Neural cell (in vitro differentiated cells): ENCODE data around the gene IQSEC1. TPM values are rescaled to one million over a fixed set of nuclear protein-coding genes. Genes with fewer than 3 reads are reported as not detected.

Experiments
- H2AFZ ChIP-seq: fragments of 200-600, 300-800 bp; sonication (generic), shearing (Covaris generic); 2 replicates; pipeline ENCODE4 v1.6.0; 2014; ENCODE audit warnings: low read depth, mild to moderate bottlenecking, antibody characterized with exemption, low read length, moderate library complexity
- H3F3A ChIP-seq: fragments of 200-600 bp; shearing (Covaris generic); 2 replicates; pipeline ENCODE4 v1.6.1; 2016; ENCODE audit warnings: mild to moderate bottlenecking, moderate library complexity, mixed read lengths, antibody characterized with exemption, low read length; ENCODE audit not compliant: insufficient read depth, poor library complexity, severe bottlenecking
- H3K27ac ChIP-seq: fragments of 200-600, 300-800 bp; sonication (generic), shearing (Covaris generic); 2 replicates; pipeline ENCODE4 v1.5.1; 2014; ENCODE audit warnings: mild to moderate bottlenecking, low read length, moderate library complexity
- H3K27me3 ChIP-seq: fragments of 300-800, 200-600 bp; sonication (generic), shearing (Covaris generic); 2 replicates; pipeline ENCODE4 v1.6.0; 2014; ENCODE audit warnings: mild to moderate bottlenecking, low read depth, low read length, moderate library complexity; ENCODE audit not compliant: insufficient read depth
- H3K36me3 ChIP-seq: fragments of 300-800, 200-600 bp; sonication (generic), shearing (Covaris generic); 2 replicates; pipeline ENCODE4 v1.5.1; 2014; ENCODE audit warnings: mild to moderate bottlenecking, antibody characterized with exemption, low read length, moderate library complexity; ENCODE audit not compliant: insufficient read depth
- H3K4me2 ChIP-seq: fragments of 300-800, 200-600 bp; sonication (generic), shearing (Covaris generic); 2 replicates; pipeline ENCODE4 v1.6.0; 2014; ENCODE audit warnings: mild to moderate bottlenecking, low read length
- H3K4me3 ChIP-seq: fragments of 300-800, 200-600 bp; sonication (generic), shearing (Covaris generic); 2 replicates; pipeline ENCODE4 v1.5.1; 2014; ENCODE audit warnings: mild to moderate bottlenecking, low read length, moderate library complexity
- H3K79me2 ChIP-seq: fragments of 200-600 bp; shearing (Covaris generic); replicated peaks from 2 replicates; pipeline ENCODE4 v1.6.0; 2014; ENCODE audit warnings: mild to moderate bottlenecking, low read length, moderate library complexity; ENCODE audit not compliant: insufficient read depth
- H3K9ac ChIP-seq: fragments of 300-800, 200-600 bp; sonication (generic), shearing (Covaris generic); 2 replicates; pipeline ENCODE4 v1.6.1; 2016; ENCODE audit warnings: mild to moderate bottlenecking, low read length, mixed read lengths
- H3K9me2 ChIP-seq: fragments of 200-600 bp; shearing (Covaris generic); 2 replicates; pipeline ENCODE4 v1.6.1; 2016; ENCODE audit warnings: mild to moderate bottlenecking, low read length, mixed read lengths; ENCODE audit not compliant: insufficient read depth
- H3K9me3 ChIP-seq: fragments of 200-600, 300-800 bp; sonication (generic), shearing (Covaris generic); 2 replicates; pipeline ENCODE4 v1.6.1; 2016; ENCODE audit warnings: mild to moderate bottlenecking, mixed run types, low read length, moderate library complexity, mixed read lengths
- H4K20me1 ChIP-seq: fragments of 200-600 bp; shearing (Covaris generic); 2 replicates; pipeline ENCODE4 v1.6.1; 2016; ENCODE audit warnings: mild to moderate bottlenecking, mixed run types; ENCODE audit not compliant: insufficient read depth
- EP300 ChIP-seq: fragments of 450-650 bp; conservative IDR thresholded peaks from 2 replicates; pipeline ENCODE4 v1.6.1; 2014; ENCODE audit warnings: antibody characterized with exemption, mild to moderate bottlenecking, moderate library complexity; ENCODE audit not compliant: poor library complexity, severe bottlenecking
- EZH2 ChIP-seq: fragments of 200-600, 300-800 bp; shearing (Covaris generic), sonication (generic); IDR thresholded peaks from 2 replicates; pipeline ENCODE4 v1.6.1; 2014; ENCODE audit warnings: antibody characterized with exemption, low read length, borderline replicate concordance, mild to moderate bottlenecking; ENCODE audit not compliant: insufficient read depth, poor library complexity, severe bottlenecking
- MXI1 ChIP-seq: fragments of 450-650 bp; conservative IDR thresholded peaks from 2 replicates; pipeline ENCODE4 v1.6.1; 2014; ENCODE audit warnings: antibody characterized with exemption, mild to moderate bottlenecking; ENCODE audit not compliant: poor library complexity, severe bottlenecking
- POLR2AphosphoS5 ChIP-seq: IDR thresholded peaks from 2 replicates; pipeline ENCODE4 v1.6.1; 2012
- RAD21 ChIP-seq: fragments of 450-650 bp; conservative IDR thresholded peaks from 2 replicates; pipeline ENCODE4 v1.6.1; 2014; ENCODE audit warnings: antibody characterized with exemption, mild to moderate bottlenecking, moderate library complexity
- SMC3 ChIP-seq: fragments of 450-650 bp; conservative IDR thresholded peaks from 2 replicates; pipeline ENCODE4 v1.6.1; 2014; ENCODE audit warnings: antibody characterized with exemption, mild to moderate bottlenecking, moderate library complexity; ENCODE audit not compliant: poor library complexity
- TAF1 ChIP-seq: IDR thresholded peaks from 2 replicates; pipeline ENCODE4 v1.6.1; 2012; ENCODE audit warnings: low read depth
- polyA plus RNA-seq: library from polyadenylated mRNA; depleted of rRNA; stranded (reverse); fragments of >200 nt; gene quantifications from 2 replicates; pipeline ENCODE4 v1.2.3, GENCODE V29; 2014
- TF ChIP-seq, protein P1 (sequence below): fragments of 450-650 bp; IDR thresholded peaks from 2 replicates; pipeline ENCODE4 v1.5.1; 2014; ENCODE audit warnings: antibody characterized with exemption, mild to moderate bottlenecking, moderate library complexity; ENCODE audit not compliant: poor library complexity, severe bottlenecking
- TF ChIP-seq, protein P2 (sequence below): IDR thresholded peaks from 2 replicates; pipeline ENCODE4 v1.6.1; 2012; ENCODE audit warnings: borderline replicate concordance

IQSEC1 gene
- polyA plus RNA-seq, 1 donor from 2014 or later: 6.0 TPM

- Histone ChIP-seq H3K27ac (peak overlapping the region; percentile 66), H3K4me2 (no peak overlapping the region), H3K79me2 (no peaks in the 10 kb centered on the region), H4K20me1 (no peaks in the 10 kb centered on the region), H2AFZ (no peak overlapping the region), H3K9ac (peak overlapping the region; percentile 55), H3K4me3 (no peak overlapping the region), H3K27me3 (no peaks in the 10 kb centered on the region), H3K9me2 (no peaks in the 10 kb centered on the region), H3K36me3 (no peaks in the 10 kb centered on the region), H3K9me3 (no peaks in the 10 kb centered on the region), H3F3A (no peaks in the 10 kb centered on the region)
- TF ChIP-seq, protein P1, sequence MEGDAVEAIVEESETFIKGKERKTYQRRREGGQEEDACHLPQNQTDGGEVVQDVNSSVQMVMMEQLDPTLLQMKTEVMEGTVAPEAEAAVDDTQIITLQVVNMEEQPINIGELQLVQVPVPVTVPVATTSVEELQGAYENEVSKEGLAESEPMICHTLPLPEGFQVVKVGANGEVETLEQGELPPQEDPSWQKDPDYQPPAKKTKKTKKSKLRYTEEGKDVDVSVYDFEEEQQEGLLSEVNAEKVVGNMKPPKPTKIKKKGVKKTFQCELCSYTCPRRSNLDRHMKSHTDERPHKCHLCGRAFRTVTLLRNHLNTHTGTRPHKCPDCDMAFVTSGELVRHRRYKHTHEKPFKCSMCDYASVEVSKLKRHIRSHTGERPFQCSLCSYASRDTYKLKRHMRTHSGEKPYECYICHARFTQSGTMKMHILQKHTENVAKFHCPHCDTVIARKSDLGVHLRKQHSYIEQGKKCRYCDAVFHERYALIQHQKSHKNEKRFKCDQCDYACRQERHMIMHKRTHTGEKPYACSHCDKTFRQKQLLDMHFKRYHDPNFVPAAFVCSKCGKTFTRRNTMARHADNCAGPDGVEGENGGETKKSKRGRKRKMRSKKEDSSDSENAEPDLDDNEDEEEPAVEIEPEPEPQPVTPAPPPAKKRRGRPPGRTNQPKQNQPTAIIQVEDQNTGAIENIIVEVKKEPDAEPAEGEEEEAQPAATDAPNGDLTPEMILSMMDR: no peak
- TF ChIP-seq, protein P2, sequence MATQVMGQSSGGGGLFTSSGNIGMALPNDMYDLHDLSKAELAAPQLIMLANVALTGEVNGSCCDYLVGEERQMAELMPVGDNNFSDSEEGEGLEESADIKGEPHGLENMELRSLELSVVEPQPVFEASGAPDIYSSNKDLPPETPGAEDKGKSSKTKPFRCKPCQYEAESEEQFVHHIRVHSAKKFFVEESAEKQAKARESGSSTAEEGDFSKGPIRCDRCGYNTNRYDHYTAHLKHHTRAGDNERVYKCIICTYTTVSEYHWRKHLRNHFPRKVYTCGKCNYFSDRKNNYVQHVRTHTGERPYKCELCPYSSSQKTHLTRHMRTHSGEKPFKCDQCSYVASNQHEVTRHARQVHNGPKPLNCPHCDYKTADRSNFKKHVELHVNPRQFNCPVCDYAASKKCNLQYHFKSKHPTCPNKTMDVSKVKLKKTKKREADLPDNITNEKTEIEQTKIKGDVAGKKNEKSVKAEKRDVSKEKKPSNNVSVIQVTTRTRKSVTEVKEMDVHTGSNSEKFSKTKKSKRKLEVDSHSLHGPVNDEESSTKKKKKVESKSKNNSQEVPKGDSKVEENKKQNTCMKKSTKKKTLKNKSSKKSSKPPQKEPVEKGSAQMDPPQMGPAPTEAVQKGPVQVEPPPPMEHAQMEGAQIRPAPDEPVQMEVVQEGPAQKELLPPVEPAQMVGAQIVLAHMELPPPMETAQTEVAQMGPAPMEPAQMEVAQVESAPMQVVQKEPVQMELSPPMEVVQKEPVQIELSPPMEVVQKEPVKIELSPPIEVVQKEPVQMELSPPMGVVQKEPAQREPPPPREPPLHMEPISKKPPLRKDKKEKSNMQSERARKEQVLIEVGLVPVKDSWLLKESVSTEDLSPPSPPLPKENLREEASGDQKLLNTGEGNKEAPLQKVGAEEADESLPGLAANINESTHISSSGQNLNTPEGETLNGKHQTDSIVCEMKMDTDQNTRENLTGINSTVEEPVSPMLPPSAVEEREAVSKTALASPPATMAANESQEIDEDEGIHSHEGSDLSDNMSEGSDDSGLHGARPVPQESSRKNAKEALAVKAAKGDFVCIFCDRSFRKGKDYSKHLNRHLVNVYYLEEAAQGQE: peak; percentile 58
- TF ChIP-seq RAD21: peak; percentile 38
- peak; percentile 70 for TF ChIP-seq EP300
- TF ChIP-seq TAF1: no peak
- TF ChIP-seq SMC3: peak; percentile 62
- no peak for TF ChIP-seq EZH2
- peak; percentile 80 for TF ChIP-seq POLR2AphosphoS5
- peak; percentile 57 for TF ChIP-seq MXI1
Measured at GRCh38 chr3:12929801-12930200, 143.4 kb downstream of the IQSEC1 start.

- Histone ChIP-seq H3K4me3 (no peak overlapping the region), H3K27me3 (no peaks in the 10 kb centered on the region), H2AFZ (no peak overlapping the region), H3K79me2 (no peaks in the 10 kb centered on the region), H3K9me2 (no peaks in the 10 kb centered on the region), H4K20me1 (no peaks in the 10 kb centered on the region), H3K9me3 (no peaks in the 10 kb centered on the region), H3K4me2 (no peak overlapping the region), H3K27ac (no peak overlapping the region), H3F3A (no peaks in the 10 kb centered on the region), H3K36me3 (no peaks in the 10 kb centered on the region), H3K9ac (no peak overlapping the region)
- TF ChIP-seq SMC3 (no peak), POLR2AphosphoS5 (no peak), MXI1 (no peak), RAD21 (no peak), EP300 (no peak), EZH2 (no peak), TAF1 (no peak)
- TF ChIP-seq, protein P1: no peak
- TF ChIP-seq, protein P2: no peak
Measured at GRCh38 chr3:12926660-12927059, 146.6 kb downstream of the IQSEC1 start.
